GM18951 (cell line): ENCODE measurements around the gene COX6A2.

Source experiments
- POLR2A ChIP-seq: IDR thresholded peaks from 4 replicates; pipeline ENCODE4 v1.6.1; 2011; ENCODE audit warnings: mild to moderate bottlenecking; ENCODE audit not compliant: insufficient read length, insufficient read depth; ENCODE audit errors: extremely low read depth
- in situ Hi-C: fragments of 300-500 bp; cut with MboI; formaldehyde crosslinking; loops from one replicate; pipeline ENCODE4 v1.12.0; 2022; ENCODE audit warnings: low sequenced_read_pairs, mixed read lengths, inconsistent platforms; ENCODE audit not compliant: unreplicated experiment

COX6A2 gene

GRCh38 chr16:31471241-31471874, 43.2 kb upstream of the COX6A2 start:
- no peak for TF ChIP-seq POLR2A
- in situ Hi-C loops, result loop anchor here (25.0 kb wide), 1 partner anchor 391 kb away; the partner anchor contains the start of gene ZNF267

- in situ Hi-C loops, result loop anchor here (25.0 kb wide), 1 partner anchor 392 kb away; the partner anchor contains the start of gene ZNF267
- TF ChIP-seq POLR2A, result no peak
Measured at GRCh38 chr16:31470615-31471014, 42.5 kb upstream of the COX6A2 start.

- in situ Hi-C loops, result loop anchor here (25.0 kb wide), 1 partner anchor 394 kb away; the partner anchor contains the start of gene ZNF267
- TF ChIP-seq POLR2A, result no peak
Measured at GRCh38 chr16:31467858-31468257, 39.7 kb upstream of the COX6A2 start.

GRCh38 chr16:31467151-31467773, 39.1 kb upstream of the COX6A2 start:
- in situ Hi-C loops, result loop anchor here (25.0 kb wide), 1 partner anchor 395 kb away; the partner anchor contains the start of gene ZNF267
- TF ChIP-seq POLR2A, result no peak

- in situ Hi-C loops, result loop anchor here (25.0 kb wide), 1 partner anchor 396 kb away; the partner anchor contains the start of gene ZNF267
- no peak for TF ChIP-seq POLR2A
Measured at GRCh38 chr16:31466381-31466841, 38.3 kb upstream of the COX6A2 start.

- in situ Hi-C loops, result loop anchor here (25.0 kb wide), 1 partner anchor 396 kb away; the partner anchor contains the start of gene ZNF267
- TF ChIP-seq POLR2A, result no peak
Measured at GRCh38 chr16:31465788-31466370, 37.7 kb upstream of the COX6A2 start.

- in situ Hi-C loops, result loop anchor here (25.0 kb wide), 1 partner anchor 397 kb away; the partner anchor contains the start of gene ZNF267
- TF ChIP-seq POLR2A, result no peak
Measured at GRCh38 chr16:31464781-31465260, 36.7 kb upstream of the COX6A2 start.

- no peak for TF ChIP-seq POLR2A
- in situ Hi-C loops, result loop anchor here (25.0 kb wide), 1 partner anchor 398 kb away; the partner anchor contains the start of gene ZNF267
Measured at GRCh38 chr16:31464348-31464769, 36.2 kb upstream of the COX6A2 start.

- TF ChIP-seq POLR2A, result no peak
- in situ Hi-C loops, result loop anchor here (25.0 kb wide), 1 partner anchor 400 kb away; the partner anchor contains the start of gene ZNF267
Measured at GRCh38 chr16:31461921-31462804, 34.0 kb upstream of the COX6A2 start.

GRCh38 chr16:31461201-31461920, 33.2 kb upstream of the COX6A2 start:
- in situ Hi-C loops, result loop anchor here (25.0 kb wide), 1 partner anchor 401 kb away; the partner anchor contains the start of gene ZNF267
- no peak for TF ChIP-seq POLR2A

- in situ Hi-C loops, result loop anchor here (25.0 kb wide), 1 partner anchor 402 kb away; the partner anchor contains the start of gene ZNF267
- TF ChIP-seq POLR2A, result no peak
Measured at GRCh38 chr16:31460582-31461002, 32.4 kb upstream of the COX6A2 start.
